Measurements from ENCODE around the gene KIAA0753. TPM values are rescaled to one million over a fixed set of nuclear protein-coding genes. Genes with fewer than 3 reads are reported as not detected.
"Not testable (repeated sequence)": the region's sequence is repeated elsewhere in the genome, so short reads cannot be mapped to it uniquely, and the experiment has no call there.

KIAA0753 gene
- total RNA-seq, 1 experiment from 2014 or later, result 13.0 TPM

DNA sequence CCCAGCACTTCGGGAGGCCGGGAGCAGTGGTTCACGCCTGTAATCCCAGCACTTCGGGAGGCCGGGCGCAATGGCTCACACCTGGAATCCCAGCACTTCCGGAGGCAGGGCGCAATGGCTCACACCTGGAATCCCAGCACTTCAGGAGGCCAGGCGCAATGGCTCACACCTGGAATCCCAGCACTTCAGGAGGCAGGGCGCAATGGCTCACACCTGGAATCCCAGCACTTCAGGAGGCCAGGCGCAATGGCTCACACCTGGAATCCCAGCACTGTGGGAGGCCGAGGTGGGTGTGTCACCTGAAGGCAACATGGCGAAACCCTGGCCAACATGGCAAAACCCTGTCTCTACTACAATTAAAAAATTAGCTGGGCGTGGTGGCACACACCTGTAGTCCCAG is 47.1 kb downstream of the KIAA0753 start:
- in situ Hi-C loops (cut with HindIII; ENCODE audit: low pct_unique_long_range_greater_than_20kb, low sequenced_read_pairs); H3K4me3 ChIP-seq (ENCODE audit: low read depth in 2 of 2, low read length in 2 of 2); intact Hi-C loops (cut with micrococcal nuclease; ENCODE audit: unreplicated experiment); H3K27ac ChIP-seq (ENCODE audit: low read length); ATAC-seq; DNase-seq (ENCODE audit: low read depth, low spot score); CTCF ChIA-PET; POLR2A ChIA-PET; H3K27me3 ChIP-seq (ENCODE audit: control insufficient read depth, insufficient read depth, low read length); BruUV-seq (replicated peaks); H3K4me1 ChIP-seq (ENCODE audit: control insufficient read depth, insufficient read depth, low read length); H3K9me3 ChIP-seq (ENCODE audit: control insufficient read depth, insufficient read depth, low read depth, low read length): not testable (repeated sequence)
- peaks cover 20% of the 10 kb centered on the region for H3K36me3 ChIP-seq (ENCODE audit: control insufficient read depth, insufficient read depth, low read length)

DNA sequence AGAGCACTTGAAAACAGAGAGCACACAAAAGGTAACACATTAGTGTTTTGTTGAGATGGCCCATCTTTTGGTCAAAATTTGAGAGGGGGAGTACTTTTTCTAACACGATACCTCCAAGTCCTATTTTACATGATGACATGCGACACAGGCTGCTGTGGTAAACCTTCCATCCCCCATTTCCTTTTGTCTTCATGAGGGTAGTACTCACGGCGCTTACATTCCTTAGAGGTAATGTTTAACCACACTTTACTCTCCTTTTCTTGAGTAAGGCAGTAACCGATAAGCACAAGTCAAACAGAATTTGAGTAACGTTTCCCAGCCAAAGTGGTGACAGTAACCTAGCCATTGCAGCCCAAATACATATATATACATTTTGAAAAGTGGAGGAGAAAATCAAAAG is 48.3 kb downstream of the KIAA0753 start:
- ATAC-seq (no peak), DNase-seq (ENCODE audit: low read depth, low spot score) (no peak)
- CTCF ChIA-PET, result no interaction called here
- in situ Hi-C loops (cut with HindIII; ENCODE audit: low pct_unique_long_range_greater_than_20kb, low sequenced_read_pairs), result no loop called here
- Histone ChIP-seq H3K27ac (ENCODE audit: low read length) (no peak overlapping the region), H3K9me3 (ENCODE audit: control insufficient read depth, insufficient read depth, low read depth, low read length) (no peaks in the 10 kb centered on the region), H3K4me3 (ENCODE audit: low read depth in 2 of 2, low read length in 2 of 2) (no peak overlapping the region), H3K27me3 (ENCODE audit: control insufficient read depth, insufficient read depth, low read length) (no peaks in the 10 kb centered on the region), H3K4me1 (ENCODE audit: control insufficient read depth, insufficient read depth, low read length) (no peaks in the 10 kb centered on the region), H3K36me3 (ENCODE audit: control insufficient read depth, insufficient read depth, low read length) (peaks cover 20% of the 10 kb centered on the region)
- no TSS peak for BruUV-seq (replicated peaks)
- TF ChIP-seq, protein P1, sequence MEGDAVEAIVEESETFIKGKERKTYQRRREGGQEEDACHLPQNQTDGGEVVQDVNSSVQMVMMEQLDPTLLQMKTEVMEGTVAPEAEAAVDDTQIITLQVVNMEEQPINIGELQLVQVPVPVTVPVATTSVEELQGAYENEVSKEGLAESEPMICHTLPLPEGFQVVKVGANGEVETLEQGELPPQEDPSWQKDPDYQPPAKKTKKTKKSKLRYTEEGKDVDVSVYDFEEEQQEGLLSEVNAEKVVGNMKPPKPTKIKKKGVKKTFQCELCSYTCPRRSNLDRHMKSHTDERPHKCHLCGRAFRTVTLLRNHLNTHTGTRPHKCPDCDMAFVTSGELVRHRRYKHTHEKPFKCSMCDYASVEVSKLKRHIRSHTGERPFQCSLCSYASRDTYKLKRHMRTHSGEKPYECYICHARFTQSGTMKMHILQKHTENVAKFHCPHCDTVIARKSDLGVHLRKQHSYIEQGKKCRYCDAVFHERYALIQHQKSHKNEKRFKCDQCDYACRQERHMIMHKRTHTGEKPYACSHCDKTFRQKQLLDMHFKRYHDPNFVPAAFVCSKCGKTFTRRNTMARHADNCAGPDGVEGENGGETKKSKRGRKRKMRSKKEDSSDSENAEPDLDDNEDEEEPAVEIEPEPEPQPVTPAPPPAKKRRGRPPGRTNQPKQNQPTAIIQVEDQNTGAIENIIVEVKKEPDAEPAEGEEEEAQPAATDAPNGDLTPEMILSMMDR (IDR thresholded peaks at IDR 0.05), result no peak
- TF ChIP-seq SIN3A (IDR thresholded peaks at IDR 0.05; ENCODE audit: borderline replicate concordance, insufficient read depth, low read depth, low read length) (no peak), TCF7L2 (IDR thresholded peaks at IDR 0.05; ENCODE audit: low read depth, low read length) (no peak), POLR2AphosphoS5 (IDR thresholded peaks at IDR 0.05; ENCODE audit: low read depth, low read length) (no peak)
- TF ChIP-seq, protein P2, sequence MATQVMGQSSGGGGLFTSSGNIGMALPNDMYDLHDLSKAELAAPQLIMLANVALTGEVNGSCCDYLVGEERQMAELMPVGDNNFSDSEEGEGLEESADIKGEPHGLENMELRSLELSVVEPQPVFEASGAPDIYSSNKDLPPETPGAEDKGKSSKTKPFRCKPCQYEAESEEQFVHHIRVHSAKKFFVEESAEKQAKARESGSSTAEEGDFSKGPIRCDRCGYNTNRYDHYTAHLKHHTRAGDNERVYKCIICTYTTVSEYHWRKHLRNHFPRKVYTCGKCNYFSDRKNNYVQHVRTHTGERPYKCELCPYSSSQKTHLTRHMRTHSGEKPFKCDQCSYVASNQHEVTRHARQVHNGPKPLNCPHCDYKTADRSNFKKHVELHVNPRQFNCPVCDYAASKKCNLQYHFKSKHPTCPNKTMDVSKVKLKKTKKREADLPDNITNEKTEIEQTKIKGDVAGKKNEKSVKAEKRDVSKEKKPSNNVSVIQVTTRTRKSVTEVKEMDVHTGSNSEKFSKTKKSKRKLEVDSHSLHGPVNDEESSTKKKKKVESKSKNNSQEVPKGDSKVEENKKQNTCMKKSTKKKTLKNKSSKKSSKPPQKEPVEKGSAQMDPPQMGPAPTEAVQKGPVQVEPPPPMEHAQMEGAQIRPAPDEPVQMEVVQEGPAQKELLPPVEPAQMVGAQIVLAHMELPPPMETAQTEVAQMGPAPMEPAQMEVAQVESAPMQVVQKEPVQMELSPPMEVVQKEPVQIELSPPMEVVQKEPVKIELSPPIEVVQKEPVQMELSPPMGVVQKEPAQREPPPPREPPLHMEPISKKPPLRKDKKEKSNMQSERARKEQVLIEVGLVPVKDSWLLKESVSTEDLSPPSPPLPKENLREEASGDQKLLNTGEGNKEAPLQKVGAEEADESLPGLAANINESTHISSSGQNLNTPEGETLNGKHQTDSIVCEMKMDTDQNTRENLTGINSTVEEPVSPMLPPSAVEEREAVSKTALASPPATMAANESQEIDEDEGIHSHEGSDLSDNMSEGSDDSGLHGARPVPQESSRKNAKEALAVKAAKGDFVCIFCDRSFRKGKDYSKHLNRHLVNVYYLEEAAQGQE (IDR thresholded peaks at IDR 0.05; ENCODE audit: insufficient read depth in 1 of 2, low read depth in 2 of 2, low read length in 1 of 2), result no peak
- POLR2A ChIA-PET, result no interaction called here
- intact Hi-C loops (cut with micrococcal nuclease; ENCODE audit: unreplicated experiment), result no loop called here

DNA sequence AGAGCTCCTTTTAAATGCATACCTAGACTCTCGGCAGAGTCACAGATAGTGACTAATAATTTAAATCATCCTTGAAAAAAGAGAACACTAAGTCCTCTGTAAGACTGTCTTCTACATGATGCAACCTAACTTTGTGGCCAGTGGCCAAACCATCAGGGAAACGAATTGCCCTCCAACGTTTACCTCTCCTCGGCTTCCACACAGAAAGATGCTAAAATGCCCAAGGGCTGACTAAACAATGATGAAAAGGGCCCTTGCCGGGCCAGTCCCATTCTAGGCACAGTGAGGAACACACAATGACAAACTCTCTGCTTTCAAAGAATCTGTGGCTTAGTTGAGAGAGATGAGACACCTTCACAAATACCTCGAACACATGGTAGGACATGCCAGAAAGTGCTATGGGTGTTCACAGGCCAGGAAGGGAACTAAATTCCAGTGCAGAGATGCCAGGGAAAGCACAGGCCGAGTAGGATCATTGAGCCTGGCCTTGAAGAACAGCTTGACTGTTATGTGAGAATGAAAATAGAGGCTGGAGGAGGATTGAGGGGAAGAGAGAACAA is 48.8 kb downstream of the KIAA0753 start:
- in situ Hi-C loops (cut with HindIII; ENCODE audit: low pct_unique_long_range_greater_than_20kb, low sequenced_read_pairs) (no loop called here), intact Hi-C loops (cut with micrococcal nuclease; ENCODE audit: unreplicated experiment) (no loop called here)
- TF ChIP-seq SIN3A (IDR thresholded peaks at IDR 0.05; ENCODE audit: borderline replicate concordance, insufficient read depth, low read depth, low read length), result no peak
- no peak for TF ChIP-seq TCF7L2 (IDR thresholded peaks at IDR 0.05; ENCODE audit: low read depth, low read length)
- TF ChIP-seq, protein P1 (IDR thresholded peaks at IDR 0.05), result no peak
- TF ChIP-seq, protein P2 (IDR thresholded peaks at IDR 0.05; ENCODE audit: insufficient read depth in 1 of 2, low read depth in 2 of 2, low read length in 1 of 2), result no peak
- TF ChIP-seq POLR2AphosphoS5 (IDR thresholded peaks at IDR 0.05; ENCODE audit: low read depth, low read length), result no peak
- no peaks in the 10 kb centered on the region for H3K9me3 ChIP-seq (ENCODE audit: control insufficient read depth, insufficient read depth, low read depth, low read length)
- no peak for DNase-seq (ENCODE audit: low read depth, low spot score)
- no peak overlapping the region for H3K27ac ChIP-seq (ENCODE audit: low read length)
- no peaks in the 10 kb centered on the region for H3K27me3 ChIP-seq (ENCODE audit: control insufficient read depth, insufficient read depth, low read length)
- ATAC-seq, result no peak
- H3K36me3 ChIP-seq (ENCODE audit: control insufficient read depth, insufficient read depth, low read length), result peaks cover 20% of the 10 kb centered on the region
- H3K4me1 ChIP-seq (ENCODE audit: control insufficient read depth, insufficient read depth, low read length), result no peaks in the 10 kb centered on the region
- POLR2A ChIA-PET, result no interaction called here
- no peak overlapping the region for H3K4me3 ChIP-seq (ENCODE audit: low read depth in 2 of 2, low read length in 2 of 2)
- BruUV-seq (replicated peaks), result no TSS peak
- CTCF ChIA-PET, result interaction anchor here (0.6 kb wide), 1 partner anchor 30 kb away, joined by 9 read pairs; no protein-coding TSS in a partner anchor

All from Panc1 (cell line).